Prostate gland (tissue), 2 donors: ENCODE measurements around the gene AQR.

Experiments used
- CTCF ChIP-seq, 4 experiments: fragments of 200-600 bp in 2 of 4; fragments of 450-650 bp in 2 of 4; sonication (generic) in 2 of 4; IDR thresholded peaks; 1 replicate in 3 of 4; 2 replicates in 1 of 4; pipeline ENCODE4 v1.5.1; 2016 to 2019; ENCODE audit warnings: antibody characterized with exemption in 4 of 4, mild to moderate bottlenecking in 2 of 4, moderate library complexity in 2 of 4
- POLR2A ChIP-seq: fragments of 450-650 bp; IDR thresholded peaks from one replicate; pipeline ENCODE4 v1.6.1; 2016; ENCODE audit warnings: antibody characterized with exemption, mild to moderate bottlenecking

- no peak for TF ChIP-seq POLR2A
- TF ChIP-seq CTCF (IDR thresholded peaks at IDR 0.05): no peak
These were observed 64.5 kb downstream of the AQR start for GRCh38 chr15:34905047-34905446.
